Brain pericyte (primary cell): ENCODE data around the gene IRAK3.
"Not testable (repeated sequence)": the region's sequence is repeated elsewhere in the genome, so short reads cannot be mapped to it uniquely, and the experiment has no call there.

ENCODE experiments used
- DNase-seq: peaks from one replicate; pipeline ENCODE4 v3.0.0-alpha.2; 2012; ENCODE audit warnings: low read depth, low spot score

Gene IRAK3

DNA sequence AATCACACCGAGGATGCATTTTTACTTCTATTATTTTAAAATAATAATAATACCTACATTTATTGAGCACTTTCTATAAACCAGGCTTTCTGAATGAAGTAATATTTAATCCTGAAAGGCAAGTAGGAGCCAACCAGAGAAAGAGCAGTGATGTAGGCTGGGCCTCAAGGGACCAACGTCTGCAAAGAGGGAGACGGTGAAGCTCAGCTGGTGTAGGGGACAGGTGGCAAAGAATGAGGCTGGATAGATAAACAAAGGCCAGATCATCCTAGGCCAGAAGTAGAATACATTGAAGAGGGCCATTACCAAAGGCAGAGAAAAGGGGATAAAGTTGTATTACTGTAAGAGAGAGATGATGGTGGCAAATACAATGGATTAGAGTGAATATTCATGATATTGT lies 18.4 kb upstream of the IRAK3 start:
- no peak for DNase-seq

GRCh38 chr12:66174391-66175325 lies 14.4 kb upstream of the IRAK3 start:
- DNase-seq = not testable (repeated sequence)

- DNase-seq = no peak
Measured at GRCh38 chr12:66176105-66176900, 12.7 kb upstream of the IRAK3 start.

DNA sequence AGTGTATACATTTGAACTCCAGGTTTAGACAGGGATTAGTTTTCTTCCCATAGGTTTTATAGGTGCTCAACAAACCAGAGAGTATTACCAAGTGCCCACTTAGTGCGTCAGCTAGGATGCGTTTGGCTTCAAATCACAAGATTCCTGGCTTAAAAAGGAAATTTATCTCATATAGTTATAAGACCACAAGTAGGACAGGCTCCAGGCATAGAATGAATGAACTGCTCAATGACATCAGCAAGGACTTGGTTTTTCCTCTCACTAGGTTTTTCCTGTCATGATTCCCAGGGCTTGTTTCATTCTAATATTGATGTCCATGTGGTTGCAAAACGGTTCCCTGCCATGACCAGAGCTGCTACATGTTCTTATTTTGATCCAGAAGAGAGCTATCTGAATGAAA lies 6.1 kb upstream of the IRAK3 start:
- DNase-seq = no peak

DNA sequence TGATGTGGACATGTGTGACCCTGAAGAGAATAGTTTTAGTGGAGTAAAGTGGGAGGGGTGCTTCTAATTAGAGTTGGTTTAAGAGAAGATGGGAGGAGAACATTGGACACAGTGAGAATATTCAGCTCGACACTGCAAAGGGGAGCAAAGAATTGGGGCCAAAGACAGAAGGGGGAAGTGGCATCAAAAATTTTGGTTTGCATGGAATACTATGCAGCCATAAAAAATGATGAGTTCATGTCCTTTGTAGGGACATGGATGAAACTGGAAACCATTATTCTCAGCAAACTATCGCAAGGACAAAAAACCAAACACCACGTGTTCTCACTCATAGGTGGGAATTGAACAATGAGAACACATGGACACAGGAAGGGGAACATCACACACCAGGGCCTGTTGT lies 4.2 kb upstream of the IRAK3 start:
- not testable (repeated sequence) for DNase-seq

- no peak for DNase-seq
Measured at GRCh38 chr12:66187036-66187435, 2.0 kb upstream of the IRAK3 start.

DNA sequence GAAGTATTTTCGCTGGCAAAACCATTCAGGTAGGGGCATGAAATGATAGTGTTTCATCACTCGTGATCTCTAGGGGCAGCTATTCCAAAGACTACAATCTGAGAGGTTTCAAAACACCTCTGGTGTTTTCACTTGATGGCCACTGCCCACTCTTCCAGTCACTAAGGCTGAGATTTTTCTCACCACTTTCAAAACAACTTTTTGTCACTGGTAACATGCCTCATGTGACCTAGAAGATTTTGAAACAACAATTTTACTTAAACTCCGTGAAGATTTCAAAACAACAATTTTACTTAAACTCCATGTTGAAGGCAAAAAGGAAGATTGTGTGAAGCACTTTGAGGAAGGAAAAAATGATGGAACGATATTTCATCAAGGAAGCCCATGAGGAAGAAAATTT lies 1.2 kb upstream of the IRAK3 start:
- no peak for DNase-seq

GRCh38 chr12:66189486-66189843 lies 451 bp downstream of the IRAK3 start:
- DNase-seq = no peak

- no peak for DNase-seq
Measured at GRCh38 chr12:66189889-66190288, 875 bp downstream of the IRAK3 start.

DNA sequence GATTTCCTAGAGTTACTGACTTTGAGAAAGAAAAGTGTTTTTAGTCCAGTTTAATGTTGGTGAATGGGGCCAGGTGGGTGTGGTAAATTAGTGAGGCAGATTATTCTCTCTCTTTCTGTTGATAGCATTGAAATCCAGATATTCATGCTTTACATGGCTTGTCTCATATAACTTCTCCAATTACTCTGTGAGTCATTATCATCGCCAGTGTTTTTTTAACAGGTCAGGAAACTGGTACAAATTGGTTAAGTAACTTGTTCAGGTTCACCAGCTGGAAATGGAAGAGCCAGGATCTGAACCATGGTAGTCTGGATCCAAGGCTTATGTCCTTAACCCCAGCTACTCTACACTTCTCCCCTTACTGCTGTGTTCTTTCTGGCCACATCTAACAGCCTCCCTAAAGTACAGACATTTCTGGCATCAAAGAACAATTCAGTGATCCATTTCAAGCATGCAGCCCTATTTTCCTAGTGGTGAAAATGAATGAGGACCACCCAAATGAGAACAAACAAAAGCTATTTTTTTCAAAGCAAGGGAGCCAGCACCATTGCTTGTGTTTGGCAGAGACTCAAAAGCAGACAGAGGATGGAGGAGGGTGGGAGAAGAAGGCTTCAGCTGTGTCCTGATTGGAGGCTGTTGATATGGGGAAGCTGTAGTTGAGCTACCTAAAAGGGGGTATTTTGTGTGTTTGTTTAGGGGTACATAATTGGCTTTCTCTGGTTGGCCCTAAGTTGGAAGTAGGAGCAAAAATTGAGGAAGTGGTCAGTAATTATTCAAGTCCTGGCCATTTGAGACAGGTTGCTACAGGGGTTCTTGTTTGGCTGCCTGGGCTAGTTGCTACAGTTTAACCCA lies 1.7 kb downstream of the IRAK3 start:
- DNase-seq = no peak

- no peak for DNase-seq
Measured at GRCh38 chr12:66191547-66192126, 2.6 kb downstream of the IRAK3 start.

GRCh38 chr12:66194122-66194521 lies 5.1 kb downstream of the IRAK3 start:
- no peak for DNase-seq

- DNase-seq = no peak
Measured at GRCh38 chr12:66195242-66195641, 6.2 kb downstream of the IRAK3 start.

GRCh38 chr12:66196806-66197205 lies 7.8 kb downstream of the IRAK3 start:
- DNase-seq = no peak

GRCh38 chr12:66197495-66197921 lies 8.5 kb downstream of the IRAK3 start:
- no peak for DNase-seq

- DNase-seq = no peak
Measured at GRCh38 chr12:66199141-66199540, 10.1 kb downstream of the IRAK3 start.

- DNase-seq = no peak
Measured at GRCh38 chr12:66199831-66200509, 11.0 kb downstream of the IRAK3 start.

DNA sequence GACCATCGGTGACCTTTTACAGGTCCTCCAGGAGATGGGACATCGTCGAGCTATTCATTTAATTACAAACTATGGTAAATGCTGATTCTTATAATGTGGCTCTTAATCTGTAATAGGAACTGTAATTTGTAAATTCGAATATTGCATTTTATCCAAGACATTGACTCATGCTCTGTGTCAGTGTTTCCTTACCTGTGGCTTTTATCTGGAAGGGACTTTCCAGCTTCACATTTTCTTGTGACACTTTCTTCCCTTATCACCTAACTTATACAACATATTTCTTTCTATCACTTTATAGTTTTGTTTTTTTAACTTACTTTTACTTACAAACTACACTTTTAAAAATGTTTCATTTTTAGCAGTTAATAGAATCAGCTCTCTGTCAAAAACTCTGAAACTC lies 14.8 kb downstream of the IRAK3 start:
- no peak for DNase-seq

DNA sequence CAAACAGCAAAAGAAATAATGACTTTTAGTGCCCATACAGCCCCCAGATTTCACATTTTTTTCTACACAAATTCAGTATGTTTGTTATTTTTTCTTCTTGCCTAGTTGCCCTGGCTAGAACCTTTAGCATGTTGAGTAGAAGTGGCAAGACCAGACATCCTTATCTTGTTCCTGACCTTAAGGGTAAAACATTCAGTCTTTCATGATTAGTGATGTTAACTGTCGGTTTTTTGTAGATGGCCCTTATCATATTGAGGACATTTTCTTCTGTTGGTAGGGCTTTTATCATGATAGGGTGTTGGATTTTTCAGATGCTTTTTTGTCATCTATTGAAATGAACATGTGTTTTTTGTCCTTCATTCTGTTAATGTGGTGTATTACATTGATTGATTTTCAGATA lies 17.1 kb downstream of the IRAK3 start:
- DNase-seq = no peak

GRCh38 chr12:66210840-66211239 lies 21.8 kb downstream of the IRAK3 start:
- DNase-seq = no peak

DNA sequence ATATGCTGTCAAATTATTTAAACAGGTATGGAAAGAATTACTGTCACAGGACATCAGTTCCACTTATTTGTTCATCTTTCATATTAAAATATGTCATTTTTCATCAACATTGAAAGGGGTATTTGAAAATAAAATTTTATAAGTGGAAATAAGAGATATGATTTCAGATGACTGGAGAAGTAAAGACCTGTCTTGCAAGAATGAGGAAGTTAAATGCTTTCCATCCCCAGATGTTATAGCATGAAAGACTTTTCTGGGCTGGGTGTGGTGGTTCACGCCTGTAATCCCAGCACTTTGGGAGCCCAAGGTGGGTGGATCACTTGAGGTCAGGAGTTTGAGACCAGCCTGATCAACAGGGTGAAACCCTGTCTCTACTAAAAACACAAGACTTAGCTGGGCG lies 22.6 kb downstream of the IRAK3 start:
- DNase-seq = not testable (repeated sequence)
